Smooth muscle cell (in vitro differentiated cells): ENCODE measurements around the gene SMYD5. TPM values are rescaled to one million over a fixed set of nuclear protein-coding genes. Genes with fewer than 3 reads are reported as not detected.

Source experiments
- DNase-seq: peaks from one replicate; lab custom pipeline; 2025; ENCODE audit not compliant: unreplicated experiment; lab: John Stamatoyannopoulos, UW
- H2AFZ ChIP-seq: fragments of 200-600 bp; sonication (generic); 2 replicates; pipeline ENCODE4 v1.6.0; 2016; ENCODE audit warnings: antibody characterized with exemption, low read depth, mild to moderate bottlenecking
- H3F3A ChIP-seq: fragments of 200-600 bp; sonication (generic); 2 replicates; pipeline ENCODE4 v1.6.0; 2017; ENCODE audit warnings: antibody characterized with exemption, low read depth
- H3K27ac ChIP-seq: fragments of 200-600 bp; sonication (generic); 2 replicates; pipeline ENCODE4 v1.5.1; 2016; ENCODE audit warnings: low read depth, mild to moderate bottlenecking
- H3K27me3 ChIP-seq: fragments of 200-600 bp; sonication (generic); 2 replicates; pipeline ENCODE4 v1.6.1; 2016; ENCODE audit warnings: low read depth, mild to moderate bottlenecking
- H3K36me3 ChIP-seq: fragments of 200-600 bp; sonication (generic); 2 replicates; pipeline ENCODE4 v1.5.1; 2016; ENCODE audit warnings: low read depth
- H3K4me1 ChIP-seq: fragments of 200-600 bp; sonication (generic); 2 replicates; pipeline ENCODE4 v1.5.1; 2016; ENCODE audit warnings: low read depth
- H3K4me2 ChIP-seq: fragments of 200-600 bp; sonication (generic); 2 replicates; pipeline ENCODE4 v1.6.0; 2016; ENCODE audit warnings: mild to moderate bottlenecking
- H3K4me3 ChIP-seq: fragments of 200-600 bp; sonication (generic); 2 replicates; pipeline ENCODE4 v1.5.1; 2016; ENCODE audit warnings: mild to moderate bottlenecking
- H3K79me2 ChIP-seq: fragments of 200-600 bp; sonication (generic); 2 replicates; pipeline ENCODE4 v1.6.0; 2016; ENCODE audit warnings: low read depth, mild to moderate bottlenecking
- H3K9ac ChIP-seq: fragments of 200-600 bp; sonication (generic); 2 replicates; pipeline ENCODE4 v1.6.0; 2016; ENCODE audit warnings: low read depth
- H3K9me3 ChIP-seq: fragments of 200-600 bp; sonication (generic); replicated peaks from 2 replicates; pipeline ENCODE4 v1.5.1; 2016; ENCODE audit warnings: low read depth
- H4K20me1 ChIP-seq: fragments of 200-600 bp; sonication (generic); 2 replicates; pipeline ENCODE4 v1.6.0; 2016; ENCODE audit warnings: low read depth
- WGBS: methylation state at CpG from one replicate; pipeline ENCODE4 v1.1.7; 2016; ENCODE audit warnings: low lambda C conversion rate; 5-methylcytosine and 5-hydroxymethylcytosine counted together
- polyA plus RNA-seq: library from polyadenylated mRNA; unstranded; fragments of >200 nt; fragmentation: Nextera tagmentation; extraction: Ambion mirVana; gene quantifications from 2 replicates; pipeline ENCODE4 v1.2.1, GENCODE V29; 2016
- total RNA-seq: library from RNA; depleted of rRNA; stranded (reverse); fragments of >200 nt; gene quantifications from 2 replicates; pipeline ENCODE4 v1.2.3, GENCODE V29; 2014
- TF ChIP-seq, protein P1 (sequence below): fragments of 200-600 bp; sonication (generic); IDR thresholded peaks from 2 replicates; pipeline ENCODE4 v1.5.1; 2017; ENCODE audit warnings: borderline replicate concordance, mild to moderate bottlenecking, antibody characterized with exemption; ENCODE audit not compliant: insufficient read depth, poor library complexity, severe bottlenecking

The SMYD5 gene
- total and polyA plus RNA-seq, 2 experiments from 2014 or later = 10.8 to 16.5 TPM

DNA sequence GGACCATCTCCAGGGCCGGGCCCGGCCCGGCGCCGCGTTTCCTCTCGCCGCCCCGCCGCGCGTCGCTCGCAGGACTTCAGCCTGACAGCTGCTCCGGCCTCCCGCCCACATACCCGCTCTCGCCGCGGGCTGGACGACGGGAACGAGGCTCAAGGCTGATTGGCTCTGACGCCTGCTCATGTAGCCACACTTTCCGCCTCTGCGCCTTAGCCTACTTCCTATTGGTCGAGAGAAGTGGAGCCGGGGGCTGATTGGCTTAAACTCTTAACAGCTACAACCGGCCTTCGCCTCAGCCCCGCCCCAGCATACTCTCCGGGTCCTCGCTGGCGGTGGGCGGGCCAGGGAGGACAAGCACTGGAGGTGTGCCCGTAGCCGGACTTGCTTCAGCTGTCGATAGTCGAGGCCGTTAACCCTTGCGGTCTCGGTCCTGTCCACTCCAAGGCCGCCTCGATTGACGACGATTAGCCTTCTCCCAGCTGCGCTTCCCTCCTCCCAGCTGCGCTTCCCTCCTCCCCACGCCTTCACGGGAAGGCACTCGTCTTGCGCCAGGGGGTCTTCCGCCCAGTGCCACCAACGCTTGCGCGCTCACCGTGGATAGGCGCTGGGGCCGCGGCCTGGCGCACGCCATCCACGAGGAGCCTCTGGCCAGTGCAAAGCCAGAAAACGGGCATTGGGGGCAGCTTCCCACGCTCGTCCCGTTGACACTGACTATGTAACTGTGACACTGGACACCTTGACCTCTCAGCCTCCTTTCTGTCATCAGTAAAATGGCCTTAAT is 19.3 kb downstream of the SMYD5 start, which contains the start of gene PRADC1:
Gene PRADC1 (minus strand): TSS at position 86 of the 778 bp plus-strand sequence. CDS start 79 bp downstream, at position 7.
- H3K4me2 ChIP-seq = peak within 1 kb of the TSS; percentile 93
- H3K9me3 ChIP-seq = no peaks in the 10 kb centered on the region
- H2AFZ ChIP-seq = peak within 1 kb of the TSS; percentile 96
- H3K36me3 ChIP-seq = no peaks in the 10 kb centered on the region
- H3K4me3 ChIP-seq = peak within 1 kb of the TSS; percentile 96
- DNase-seq = peak; percentile 86
- peaks cover 14% of the 10 kb centered on the region for H3K4me1 ChIP-seq
- TF ChIP-seq, protein P1, sequence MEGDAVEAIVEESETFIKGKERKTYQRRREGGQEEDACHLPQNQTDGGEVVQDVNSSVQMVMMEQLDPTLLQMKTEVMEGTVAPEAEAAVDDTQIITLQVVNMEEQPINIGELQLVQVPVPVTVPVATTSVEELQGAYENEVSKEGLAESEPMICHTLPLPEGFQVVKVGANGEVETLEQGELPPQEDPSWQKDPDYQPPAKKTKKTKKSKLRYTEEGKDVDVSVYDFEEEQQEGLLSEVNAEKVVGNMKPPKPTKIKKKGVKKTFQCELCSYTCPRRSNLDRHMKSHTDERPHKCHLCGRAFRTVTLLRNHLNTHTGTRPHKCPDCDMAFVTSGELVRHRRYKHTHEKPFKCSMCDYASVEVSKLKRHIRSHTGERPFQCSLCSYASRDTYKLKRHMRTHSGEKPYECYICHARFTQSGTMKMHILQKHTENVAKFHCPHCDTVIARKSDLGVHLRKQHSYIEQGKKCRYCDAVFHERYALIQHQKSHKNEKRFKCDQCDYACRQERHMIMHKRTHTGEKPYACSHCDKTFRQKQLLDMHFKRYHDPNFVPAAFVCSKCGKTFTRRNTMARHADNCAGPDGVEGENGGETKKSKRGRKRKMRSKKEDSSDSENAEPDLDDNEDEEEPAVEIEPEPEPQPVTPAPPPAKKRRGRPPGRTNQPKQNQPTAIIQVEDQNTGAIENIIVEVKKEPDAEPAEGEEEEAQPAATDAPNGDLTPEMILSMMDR = no peak
- H3K27me3 ChIP-seq = no peaks in the 10 kb centered on the region
- H3F3A ChIP-seq = peaks cover 10% of the 10 kb centered on the region
- WGBS = under 1% methylated on average over 67 of the region's 67 CpGs
- H3K79me2 ChIP-seq = peaks cover 42% of the 10 kb centered on the region
- peak within 1 kb of the TSS; percentile 81 for H3K27ac ChIP-seq
- peaks cover 39% of the 10 kb centered on the region for H4K20me1 ChIP-seq
- peak within 1 kb of the TSS; percentile 88 for H3K9ac ChIP-seq

GRCh38 chr2:73233932-73234832 is 20.1 kb downstream of the SMYD5 start, which contains the start of gene CCT7:
CCT7 (plus strand) TSS chr2:73234308; CDS start chr2:73234379, 71 bp downstream.
- H3F3A ChIP-seq = peaks cover 10% of the 10 kb centered on the region
- peaks cover 47% of the 10 kb centered on the region for H4K20me1 ChIP-seq
- peak within 1 kb of the TSS; percentile 81 for H3K27ac ChIP-seq
- peak within 1 kb of the TSS; percentile 96 for H3K4me3 ChIP-seq
- H3K79me2 ChIP-seq = peaks cover 51% of the 10 kb centered on the region
- peak; percentile 77 for DNase-seq
- WGBS = under 1% methylated on average over 65 of the region's 69 CpGs
- no peaks in the 10 kb centered on the region for H3K36me3 ChIP-seq
- TF ChIP-seq, protein P1 = no peak
- H3K4me1 ChIP-seq = peaks cover 14% of the 10 kb centered on the region
- H3K27me3 ChIP-seq = no peaks in the 10 kb centered on the region
- peak within 1 kb of the TSS; percentile 93 for H3K4me2 ChIP-seq
- H2AFZ ChIP-seq = peak within 1 kb of the TSS; percentile 96
- H3K9me3 ChIP-seq = no peaks in the 10 kb centered on the region
- peak within 1 kb of the TSS; percentile 88 for H3K9ac ChIP-seq

- Histone ChIP-seq H3K36me3 (peaks cover 6% of the 10 kb centered on the region), H3K27ac (peak overlapping the region; percentile 4), H3K79me2 (peaks cover 64% of the 10 kb centered on the region), H3K4me2 (peak overlapping the region; percentile 93), H4K20me1 (peaks cover 60% of the 10 kb centered on the region), H2AFZ (no peak overlapping the region), H3K4me1 (peaks cover 14% of the 10 kb centered on the region), H3K9ac (peak overlapping the region; percentile 88), H3K9me3 (no peaks in the 10 kb centered on the region), H3K27me3 (no peaks in the 10 kb centered on the region), H3K4me3 (peak overlapping the region; percentile 96), H3F3A (peaks cover 10% of the 10 kb centered on the region)
- WGBS = 67% methylated on average over 11 of the region's 11 CpGs
- TF ChIP-seq, protein P1 = no peak
- DNase-seq = no peak
Observed at GRCh38 chr2:73235315-73236028, 21.4 kb downstream of the SMYD5 start.
